Endothelial cell of umbilical vein (primary cell): Measurements from ENCODE around the gene ZDHHC11B. TPM values are rescaled to one million over a fixed set of nuclear protein-coding genes. Genes with fewer than 3 reads are reported as not detected.
"Not testable (repeated sequence)": the region's sequence is repeated elsewhere in the genome, so short reads cannot be mapped to it uniquely, and the experiment has no call there.

ENCODE experiments used
- BruUV-seq: library from RNA; stranded (reverse); fragments of 400-500 nt; replicated peaks from 2 replicates; lab custom pipeline; 2021; lab: Mats Ljungman, UMichigan
- CTCF ChIA-PET: fragments of 300-600, 350-600 bp; sonication (Branson Sonifier 250); formaldehyde crosslinking; loops from one replicate; lab custom pipeline; 2021; ENCODE audit warnings: antibody characterized with exemption, inconsistent platforms; lab: Charles Lee
- POLR2A ChIA-PET: fragments of 300-600, 350-600 bp; sonication (Branson Sonifier 250); formaldehyde crosslinking; loops from one replicate; lab custom pipeline; 2021; ENCODE audit warnings: antibody characterized with exemption, inconsistent platforms; lab: Charles Lee
- DNase-seq: peaks from one replicate; pipeline ENCODE4 v3.0.0-alpha.2; 2011; ENCODE audit warnings: low read depth, low spot score
- FAIRE-seq: peaks from 2 replicates; lab custom pipeline; 2011; peaks lifted over from hg19 to GRCh38; lab: Jason Lieb, UNC
- H2AFZ ChIP-seq: 2 replicates; pipeline ENCODE4 v1.6.0; 2012; ENCODE audit warnings: low read depth, low read length, control low read depth, inconsistent platforms
- H3K27ac ChIP-seq: 2 replicates; pipeline ENCODE4 v1.5.1; 2011; ENCODE audit warnings: low read depth, mild to moderate bottlenecking, control low read depth, low read length, moderate library complexity; ENCODE audit not compliant: insufficient read depth
- H3K27me3 ChIP-seq, 2 experiments: 2 replicates each; pipeline versions ENCODE4 v1.6.0 to v1.6.1; 2011; ENCODE audit warnings: low read length in 2 of 2, mixed read lengths in 1 of 2; ENCODE audit not compliant: control insufficient read depth in 2 of 2, insufficient read depth in 2 of 2
- H3K36me3 ChIP-seq, 2 experiments: 2 replicates in 1 of 2; 3 replicates in 1 of 2; pipeline ENCODE4 v1.5.1; 2011; ENCODE audit warnings: low read length in 2 of 2, mild to moderate bottlenecking in 1 of 2, moderate library complexity in 1 of 2; ENCODE audit not compliant: control insufficient read depth in 2 of 2, insufficient read depth in 2 of 2; ENCODE audit errors: extremely low read depth in 1 of 2
- H3K4me1 ChIP-seq: 3 replicates; pipeline ENCODE4 v1.5.1; 2011; ENCODE audit warnings: mild to moderate bottlenecking, low read length; ENCODE audit not compliant: control insufficient read depth, insufficient read depth; ENCODE audit errors: extremely low read depth
- H3K4me2 ChIP-seq: 2 replicates; pipeline ENCODE4 v1.6.1; 2011; ENCODE audit warnings: low read length, control low read depth, mixed read lengths; ENCODE audit not compliant: insufficient read depth
- H3K4me3 ChIP-seq, 3 experiments: fragments of 200-600 bp in 1 of 3; sonication (generic), shearing (Covaris generic) in 1 of 3; replicated peaks in 1 of 3; 2 replicates each; pipeline ENCODE4 v1.5.1; 2011 to 2016; ENCODE audit warnings: control low read depth in 3 of 3, low read length in 3 of 3, mild to moderate bottlenecking in 2 of 3, inconsistent platforms in 1 of 3, low read depth in 1 of 3, moderate library complexity in 1 of 3; ENCODE audit not compliant: insufficient read depth in 1 of 3
- H3K79me2 ChIP-seq: 2 replicates; pipeline ENCODE4 v1.6.0; 2012; ENCODE audit warnings: low read length, inconsistent platforms; ENCODE audit not compliant: control insufficient read depth, insufficient read depth
- H3K9ac ChIP-seq: replicated peaks from 2 replicates; pipeline ENCODE3; 2011; ENCODE audit warnings: low read length, control low read depth; ENCODE audit not compliant: insufficient read depth; ENCODE audit errors: extremely low read depth
- H3K9me1 ChIP-seq: replicated peaks from 3 replicates; pipeline ENCODE4 v1.6.0; 2011; ENCODE audit warnings: mild to moderate bottlenecking, low read length; ENCODE audit not compliant: control insufficient read depth, insufficient read depth; ENCODE audit errors: extremely low read depth
- H3K9me3 ChIP-seq: replicated peaks from 2 replicates; pipeline ENCODE4 v1.5.1; 2012; ENCODE audit warnings: low read length, inconsistent platforms; ENCODE audit not compliant: control insufficient read depth, insufficient read depth
- H4K20me1 ChIP-seq: replicated peaks from 2 replicates; pipeline ENCODE3; 2011; ENCODE audit warnings: mild to moderate bottlenecking, low read length; ENCODE audit not compliant: control insufficient read depth, insufficient read depth; ENCODE audit errors: extremely low read depth
- dilution Hi-C: fragments of 300-500 bp; cut with MboI; formaldehyde crosslinking; loops from one replicate; pipeline ENCODE4 v1.15.0; 2019; ENCODE audit warnings: low sequenced_read_pairs; ENCODE audit not compliant: extremely low pct_ligation_motif_present
- intact Hi-C: fragments of 100-400 bp; cut with micrococcal nuclease; formaldehyde crosslinking; loops from one replicate; pipeline ENCODE4 v1.10.0; 2022
- polyA plus RNA-seq, 4 experiments: library from polyadenylated mRNA; depleted of rRNA in 3 of 4; stranded (reverse) in 3 of 4; unstranded in 1 of 4; fragments of >200 nt; gene quantifications; 2 replicates each; pipeline versions ENCODE4 v1.2.1 to v1.2.3, GENCODE V29; 2011 to 2012; ENCODE audit warnings: missing spikeins in 1 of 4
- total RNA-seq: library from RNA; stranded (reverse); gene quantifications from 2 replicates; pipeline ENCODE4 v1.2.3, GENCODE V29; 2021

Gene ZDHHC11B
- total and polyA plus RNA-seq, 2 donors (not counting 3 experiments of a cell fraction or from before 2014, with no cell fraction given): not detected

DNA sequence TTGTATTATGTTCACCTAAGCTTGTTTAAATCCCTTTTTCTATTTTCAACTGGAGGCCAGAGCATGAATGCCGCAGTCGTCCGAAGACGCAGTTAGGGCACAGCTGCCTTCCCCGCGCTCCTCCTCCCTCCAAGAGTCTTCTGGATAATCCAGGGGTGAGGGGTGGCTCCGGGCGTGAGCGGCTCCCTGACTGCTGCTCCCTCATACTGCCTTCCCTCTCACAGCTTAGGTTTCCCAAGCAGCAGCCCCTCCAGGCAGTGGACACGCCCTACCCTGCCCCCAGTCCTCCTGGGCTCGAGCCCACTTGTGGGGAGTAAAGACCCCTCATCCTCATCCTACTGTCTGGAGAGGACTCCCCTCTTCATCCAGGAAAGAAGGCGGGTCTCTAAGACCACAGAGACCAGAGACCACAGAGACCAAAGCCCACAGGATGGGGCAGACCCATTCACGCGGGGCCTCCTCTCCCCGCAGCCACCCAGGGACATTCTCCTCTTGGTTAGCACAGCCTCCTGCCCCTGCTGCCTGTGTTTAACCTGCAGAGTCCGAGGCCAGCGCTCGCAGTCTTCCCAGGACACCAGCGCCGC, 31.9 kb downstream of the ZDHHC11B start:
- H4K20me1 ChIP-seq, FAIRE-seq, POLR2A ChIA-PET, H3K4me2 ChIP-seq, BruUV-seq, H3K27ac ChIP-seq, intact Hi-C loops, H3K9me3 ChIP-seq, DNase-seq, H3K27me3 ChIP-seq, dilution Hi-C loops, H3K36me3 ChIP-seq, H3K4me3 ChIP-seq, H3K79me2 ChIP-seq, H3K4me1 ChIP-seq, H3K9me1 ChIP-seq, H3K9ac ChIP-seq, CTCF ChIA-PET, H2AFZ ChIP-seq: not testable (repeated sequence)

DNA sequence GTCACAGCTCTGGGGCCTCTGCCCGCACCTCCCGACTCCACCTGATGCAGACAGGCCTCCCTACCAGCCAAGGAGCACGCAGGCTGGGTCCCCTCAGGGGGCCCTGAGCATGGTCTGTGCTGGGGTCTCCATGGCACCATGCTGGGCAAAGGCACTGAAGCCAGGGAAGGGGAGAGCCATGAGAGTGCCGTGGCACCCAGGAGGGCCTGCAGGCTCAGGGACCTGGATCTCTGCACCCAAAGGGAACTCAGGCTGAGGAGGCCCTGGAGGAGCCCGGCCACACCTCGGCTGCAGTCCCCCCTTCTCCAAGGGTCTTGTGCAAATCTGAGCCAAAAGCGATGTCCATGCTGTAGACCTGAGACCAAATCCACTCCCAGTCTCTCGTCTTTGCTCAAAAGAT, 32.5 kb downstream of the ZDHHC11B start:
- BruUV-seq, H3K36me3 ChIP-seq, H3K27ac ChIP-seq, H2AFZ ChIP-seq, H3K4me3 ChIP-seq, FAIRE-seq, intact Hi-C loops, dilution Hi-C loops, H3K9me3 ChIP-seq, CTCF ChIA-PET, H3K9me1 ChIP-seq, H3K9ac ChIP-seq, H3K4me1 ChIP-seq, DNase-seq, H4K20me1 ChIP-seq, POLR2A ChIA-PET, H3K79me2 ChIP-seq, H3K27me3 ChIP-seq, H3K4me2 ChIP-seq: not testable (repeated sequence)
